Esophagus squamous epithelium (tissue), 4 donors: ENCODE measurements around the gene PRDM5.

Experiments
- CTCF ChIP-seq, 6 experiments: fragments of 450-650 bp in 4 of 6; fragments of 200-600 bp in 2 of 6; sonication (generic) in 2 of 6; IDR thresholded peaks; one replicate each; pipeline ENCODE4 v1.5.1; 2016 to 2019; ENCODE audit warnings: antibody characterized with exemption in 6 of 6, mild to moderate bottlenecking in 4 of 6, moderate library complexity in 4 of 6
- POLR2A ChIP-seq, 4 donors: fragments of 450-650 bp; IDR thresholded peaks; one replicate each; pipeline ENCODE4 v1.6.1; 2017; ENCODE audit warnings: antibody characterized with exemption in 4 of 4, mild to moderate bottlenecking in 4 of 4, moderate library complexity in 3 of 4

GRCh38 chr4:120720354-120720934 is 202.1 kb downstream of the PRDM5 start:
- TF ChIP-seq CTCF (IDR thresholded peaks at IDR 0.05): no peak
- no peak for TF ChIP-seq POLR2A (IDR thresholded peaks at IDR 0.05)
